ENCODE measurements around the gene C9orf152. TPM values are rescaled to one million over a fixed set of nuclear protein-coding genes. Genes with fewer than 3 reads are reported as not detected.

C9orf152 gene
- total and polyA plus RNA-seq, 2 of the 13 experiments (the other 11 are each of a cell fraction or from before 2014, with no cell fraction given): 0.24 to 0.48 TPM

Other genes starting within 250 kb of the C9orf152 start
- 470 and 599 TPM in 2 replicates for gene TXN, start 48.3 kb upstream of the C9orf152 start, total RNA-seq (2016; rRNA removed; fragmentation: Illumina TruSeq; extraction: Trizol)
- gene TXN, start 48.3 kb upstream of the C9orf152 start, polyA plus RNA-seq (2011; rRNA removed): 275 and 364 TPM in 2 replicates
- not detected in 2 replicates for gene TXNDC8, start 129.7 kb upstream of the C9orf152 start, total RNA-seq (2016; rRNA removed; fragmentation: Illumina TruSeq; extraction: Trizol)
- gene TXNDC8, start 129.7 kb upstream of the C9orf152 start, polyA plus RNA-seq (2011; rRNA removed): not detected in 2 replicates

Data from HepG2 (cell line).